Astrocyte (in vitro differentiated cells and primary cell): ENCODE results near the gene TRABD2A. TPM values are rescaled to one million over a fixed set of nuclear protein-coding genes. Genes with fewer than 3 reads are reported as not detected.
A peak's percentile ranks its signal among the peaks of the same experiment; 100 is the strongest.

Experiments used
- DNase-seq: peaks from one replicate; pipeline ENCODE4 v3.0.0-alpha.2; 2010; ENCODE audit warnings: low read depth
- FAIRE-seq: peaks from 2 replicates; lab custom pipeline; 2011; peaks lifted over from hg19 to GRCh38; lab: Jason Lieb, UNC
- H2AFZ ChIP-seq: 2 replicates; pipeline ENCODE4 v1.6.0; 2012; ENCODE audit warnings: low read depth, low read length, inconsistent platforms
- H3K27ac ChIP-seq: 2 replicates; pipeline ENCODE4 v1.5.1; 2011; ENCODE audit warnings: low read depth, low read length, inconsistent platforms
- H3K27me3 ChIP-seq: 2 replicates; pipeline ENCODE4 v1.6.0; 2011; ENCODE audit warnings: low read length, inconsistent platforms; ENCODE audit not compliant: insufficient read depth
- H3K36me3 ChIP-seq: 2 replicates; pipeline ENCODE4 v1.5.1; 2011; ENCODE audit warnings: low read length, inconsistent platforms; ENCODE audit not compliant: insufficient read depth
- H3K4me1 ChIP-seq: 2 replicates; pipeline ENCODE4 v1.5.1; 2011; ENCODE audit warnings: low read length, inconsistent platforms; ENCODE audit not compliant: insufficient read depth
- H3K4me2 ChIP-seq: 2 replicates; pipeline ENCODE4 v1.6.0; 2012; ENCODE audit warnings: low read length, inconsistent platforms
- H3K4me3 ChIP-seq: 2 replicates; pipeline ENCODE4 v1.5.1; 2011; ENCODE audit warnings: low read depth, mild to moderate bottlenecking, low read length, inconsistent platforms; ENCODE audit not compliant: insufficient read depth
- H3K79me2 ChIP-seq: 2 replicates; pipeline ENCODE4 v1.6.0; 2012; ENCODE audit warnings: mild to moderate bottlenecking, low read length, inconsistent platforms; ENCODE audit not compliant: insufficient read depth
- H3K9ac ChIP-seq: 2 replicates; pipeline ENCODE4 v1.6.0; 2012; ENCODE audit warnings: mild to moderate bottlenecking, low read length, inconsistent platforms
- H3K9me3 ChIP-seq: 2 replicates; pipeline ENCODE4 v1.5.1; 2012; ENCODE audit warnings: low read depth, mild to moderate bottlenecking, low read length, inconsistent platforms; ENCODE audit not compliant: insufficient read depth
- H4K20me1 ChIP-seq: 2 replicates; pipeline ENCODE4 v1.6.0; 2012; ENCODE audit warnings: low read length, inconsistent platforms; ENCODE audit not compliant: insufficient read depth
- H3K27ac Mint-ChIP-seq: one replicate; pipeline ENCODE4 v1.8.0; 2021; ENCODE audit warnings: mild to moderate bottlenecking, mixed read lengths; ENCODE audit not compliant: unreplicated experiment
- H3K27me3 Mint-ChIP-seq: one replicate; pipeline ENCODE4 v1.8.0; 2021; ENCODE audit warnings: low read depth, mixed read lengths; ENCODE audit not compliant: unreplicated experiment
- H3K36me3 Mint-ChIP-seq: one replicate; pipeline ENCODE4 v1.8.0; 2021; ENCODE audit warnings: low read depth, mixed read lengths; ENCODE audit not compliant: unreplicated experiment
- H3K4me1 Mint-ChIP-seq: one replicate; pipeline ENCODE4 v1.8.0; 2021; ENCODE audit warnings: low read depth, mixed read lengths; ENCODE audit not compliant: unreplicated experiment
- H3K4me3 Mint-ChIP-seq: one replicate; pipeline ENCODE4 v1.8.0; 2021; ENCODE audit warnings: mild to moderate bottlenecking, moderate library complexity, mixed read lengths; ENCODE audit not compliant: unreplicated experiment
- H3K9me3 Mint-ChIP-seq: one replicate; pipeline ENCODE4 v1.8.0; 2021; ENCODE audit warnings: mild to moderate bottlenecking, mixed read lengths; ENCODE audit not compliant: unreplicated experiment
- CTCF ChIP-seq: IDR thresholded peaks from 2 replicates; pipeline ENCODE4 v1.5.1; 2011; ENCODE audit warnings: low read depth, mild to moderate bottlenecking, inconsistent platforms, low read length, moderate library complexity; ENCODE audit not compliant: insufficient read depth
- EZH2 ChIP-seq: IDR thresholded peaks from 2 replicates; pipeline ENCODE4 v1.6.1; 2012; ENCODE audit warnings: mild to moderate bottlenecking, low read length, inconsistent platforms; ENCODE audit not compliant: insufficient read depth
- total RNA-seq: library from RNA; stranded (reverse); gene quantifications from 2 replicates; pipeline ENCODE4 v1.2.1, GENCODE V29; 2021

TRABD2A gene
- total RNA-seq, 1 donor from 2014 or later, result 2.6 TPM

DNA sequence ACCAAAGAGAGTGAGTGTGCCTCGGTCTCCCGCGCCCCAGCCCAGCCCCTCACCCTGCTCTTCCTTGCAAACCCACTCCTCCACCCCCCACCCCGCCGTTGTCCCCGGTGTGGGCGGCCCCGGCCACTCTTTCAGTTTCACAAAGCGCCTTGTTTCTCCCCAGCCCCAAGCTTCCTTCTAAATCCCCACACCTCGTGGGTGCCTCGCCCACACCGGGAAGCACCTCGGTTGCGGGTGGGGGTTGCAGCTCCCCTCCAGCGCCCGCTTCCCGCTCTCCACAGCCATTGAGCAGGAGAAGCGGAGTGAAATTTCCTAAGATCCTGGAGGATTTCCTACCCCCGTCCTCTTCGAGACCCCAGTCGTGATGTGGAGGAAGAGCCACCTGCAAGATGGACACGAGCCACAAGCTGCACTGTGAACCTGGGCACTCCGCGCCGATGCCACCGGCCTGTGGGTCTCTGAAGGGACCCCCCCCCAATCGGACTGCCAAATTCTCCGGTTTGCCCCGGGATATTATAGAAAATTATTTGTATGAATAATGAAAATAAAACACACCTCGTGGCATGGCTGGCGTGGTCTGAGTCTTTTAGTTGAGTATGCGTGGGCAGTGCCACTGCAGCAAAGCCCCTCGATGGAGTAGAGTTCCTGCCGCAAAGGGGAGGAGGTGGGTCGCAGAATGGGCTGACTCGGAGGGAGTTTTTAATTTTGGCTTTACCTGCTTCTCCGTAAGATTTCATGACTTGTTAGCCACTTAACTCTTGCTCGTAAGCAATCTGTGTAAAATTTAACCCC, 25.4 kb upstream of the TRABD2A start:
- peak overlapping the region; percentile 98 for H3K9ac ChIP-seq
- peaks cover 2% of the 10 kb centered on the region for H3K9me3 Mint-ChIP-seq
- H3K79me2 ChIP-seq, result peaks cover 21% of the 10 kb centered on the region
- H3K36me3 ChIP-seq, result peaks cover 5% of the 10 kb centered on the region
- no peaks in the 10 kb centered on the region for H3K27me3 Mint-ChIP-seq
- H3K4me3 Mint-ChIP-seq, result peak overlapping the region; percentile 98
- H3K27ac ChIP-seq, result peak overlapping the region; percentile 88
- peaks cover 7% of the 10 kb centered on the region for H3K9me3 ChIP-seq
- TF ChIP-seq EZH2 (no peak), CTCF (no peak)
- H3K4me1 Mint-ChIP-seq, result peaks cover 14% of the 10 kb centered on the region
- peaks cover 14% of the 10 kb centered on the region for H3K36me3 Mint-ChIP-seq
- peaks cover 18% of the 10 kb centered on the region for H4K20me1 ChIP-seq
- FAIRE-seq (no peak), DNase-seq (no peak)
- peak overlapping the region; percentile 93 for H3K4me3 ChIP-seq
- peaks cover 5% of the 10 kb centered on the region for H3K4me1 ChIP-seq
- no peak overlapping the region for H2AFZ ChIP-seq
- no peaks in the 10 kb centered on the region for H3K27me3 ChIP-seq
- H3K4me2 ChIP-seq, result peak overlapping the region; percentile 89
- H3K27ac Mint-ChIP-seq, result peak overlapping the region; percentile 97

DNA sequence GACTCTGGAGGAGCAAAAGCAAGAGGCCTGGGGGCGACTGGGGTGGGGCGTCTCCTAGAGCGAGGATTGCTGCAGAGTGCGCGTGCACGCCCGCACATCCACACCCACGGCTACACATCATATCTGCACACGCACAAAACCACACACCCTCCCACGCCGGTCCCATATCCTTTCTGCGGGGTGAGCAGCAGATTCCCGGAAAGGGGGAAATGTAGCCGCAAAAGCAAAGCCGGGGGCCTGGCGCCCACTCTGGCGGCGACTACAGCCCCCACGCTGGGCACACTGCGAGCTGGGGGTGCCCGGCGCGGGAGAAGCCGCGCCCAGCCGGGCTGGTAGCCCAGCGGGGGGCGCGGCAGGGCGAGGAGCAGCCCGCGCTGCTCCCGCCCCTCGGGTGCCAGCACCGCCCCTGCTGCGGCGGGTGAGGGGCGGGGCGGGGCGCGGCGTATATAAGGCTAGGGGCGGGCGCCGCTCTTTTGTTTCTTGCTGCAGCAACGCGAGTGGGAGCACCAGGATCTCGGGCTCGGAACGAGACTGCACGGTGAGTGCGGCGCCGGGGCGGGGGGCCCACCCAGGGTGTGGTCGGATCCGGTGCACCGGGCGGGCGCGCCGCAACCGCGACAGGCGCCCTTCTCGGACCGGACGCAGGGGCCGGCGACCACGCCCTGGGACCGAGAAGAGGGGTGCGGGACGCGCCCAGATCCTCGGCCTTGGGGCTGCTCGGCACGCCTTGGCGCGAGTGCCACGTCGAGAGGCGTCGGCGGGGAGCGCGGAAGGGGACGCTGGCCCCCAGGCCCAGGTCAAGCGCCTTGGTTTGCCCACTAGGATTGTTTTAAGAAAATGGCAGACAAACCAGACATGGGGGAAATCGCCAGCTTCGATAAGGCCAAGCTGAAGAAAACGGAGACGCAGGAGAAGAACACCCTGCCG, 24.6 kb upstream of the TRABD2A start, which contains the start of gene TMSB10:
TSS of gene TMSB10 (plus strand) at position 476 of the 927 bp plus-strand sequence.
- peak within 1 kb of the TSS; percentile 89 for H3K4me2 ChIP-seq
- TF ChIP-seq EZH2, result no peak
- TF ChIP-seq CTCF, result no peak
- H3K36me3 ChIP-seq, result peaks cover 5% of the 10 kb centered on the region
- H3K4me1 Mint-ChIP-seq, result peaks cover 14% of the 10 kb centered on the region
- peaks cover 2% of the 10 kb centered on the region for H3K9me3 Mint-ChIP-seq
- peaks cover 14% of the 10 kb centered on the region for H3K36me3 Mint-ChIP-seq
- H3K27ac ChIP-seq, result peak within 1 kb of the TSS; percentile 88
- peaks cover 7% of the 10 kb centered on the region for H3K9me3 ChIP-seq
- no peaks in the 10 kb centered on the region for H3K27me3 ChIP-seq
- peak within 1 kb of the TSS; percentile 97 for H3K27ac Mint-ChIP-seq
- DNase-seq (peak; percentile 64), FAIRE-seq (no peak)
- peak within 1 kb of the TSS; percentile 73 for H2AFZ ChIP-seq
- H3K4me3 Mint-ChIP-seq, result peak within 1 kb of the TSS; percentile 98
- H3K27me3 Mint-ChIP-seq, result no peaks in the 10 kb centered on the region
- peaks cover 21% of the 10 kb centered on the region for H3K79me2 ChIP-seq
- peaks cover 18% of the 10 kb centered on the region for H4K20me1 ChIP-seq
- peak within 1 kb of the TSS; percentile 93 for H3K4me3 ChIP-seq
- H3K4me1 ChIP-seq, result peaks cover 5% of the 10 kb centered on the region
- peak within 1 kb of the TSS; percentile 98 for H3K9ac ChIP-seq
